ENCODE data around the gene SLC2A11.
"Not testable (repeated sequence)": the region's sequence is repeated elsewhere in the genome, so short reads cannot be mapped to it uniquely, and the experiment has no call there.

Gene SLC2A11

GRCh38 chr22:23891726-23892125, 34.1 kb downstream of the SLC2A11 start:
- DNase-seq (ENCODE audit: low spot score) = no peak

DNA sequence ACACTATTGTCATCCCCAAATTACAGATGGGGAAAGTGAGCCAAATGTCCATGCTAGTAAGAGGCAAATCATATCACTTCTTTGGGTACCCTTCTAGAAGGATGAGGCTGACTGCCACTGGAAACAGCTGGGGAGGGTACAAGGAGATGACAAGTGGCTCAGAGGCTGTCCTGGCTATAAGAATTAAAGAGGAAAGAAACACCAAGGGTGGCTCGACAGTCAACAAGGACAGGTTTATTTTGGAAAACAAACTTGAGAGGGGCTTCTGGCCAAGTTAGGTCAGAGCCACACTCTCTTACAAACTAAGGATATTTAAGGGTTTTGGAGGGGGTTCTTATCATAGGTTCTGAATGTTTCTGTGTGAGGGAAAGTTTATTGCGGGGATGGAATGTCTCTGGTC, 34.5 kb downstream of the SLC2A11 start:
- DNase-seq (ENCODE audit: low spot score) = no peak

DNA sequence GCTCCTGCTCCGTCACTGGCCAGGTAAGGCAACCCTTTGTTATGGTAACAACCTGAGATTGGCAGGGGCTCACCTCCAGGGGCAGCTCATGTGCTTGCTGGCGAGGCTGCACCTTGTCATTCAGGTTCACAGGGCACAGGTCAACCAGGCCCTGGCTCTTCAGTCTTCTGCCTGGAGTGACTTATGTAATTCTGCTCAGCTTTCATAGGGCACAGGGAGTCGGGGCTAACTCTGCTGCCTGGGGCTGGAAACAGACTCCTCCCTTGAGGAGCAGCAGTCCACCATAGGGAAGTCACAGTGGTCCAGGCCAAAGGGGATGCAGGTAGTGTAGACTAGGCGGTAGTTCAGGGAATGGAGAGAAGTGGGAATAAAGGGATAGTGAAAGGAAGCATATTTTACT, 35.0 kb downstream of the SLC2A11 start:
- DNase-seq (ENCODE audit: low spot score) = no peak

GRCh38 chr22:23893121-23893944, 35.7 kb downstream of the SLC2A11 start:
- DNase-seq (ENCODE audit: low spot score) = no peak

GRCh38 chr22:23893945-23894709, 36.5 kb downstream of the SLC2A11 start, which contains the start of gene MIF:
MIF (plus strand) TSS chr22:23894383; CDS start chr22:23894475, 92 bp downstream.
- DNase-seq (ENCODE audit: low spot score) = peak; percentile 88

DNA sequence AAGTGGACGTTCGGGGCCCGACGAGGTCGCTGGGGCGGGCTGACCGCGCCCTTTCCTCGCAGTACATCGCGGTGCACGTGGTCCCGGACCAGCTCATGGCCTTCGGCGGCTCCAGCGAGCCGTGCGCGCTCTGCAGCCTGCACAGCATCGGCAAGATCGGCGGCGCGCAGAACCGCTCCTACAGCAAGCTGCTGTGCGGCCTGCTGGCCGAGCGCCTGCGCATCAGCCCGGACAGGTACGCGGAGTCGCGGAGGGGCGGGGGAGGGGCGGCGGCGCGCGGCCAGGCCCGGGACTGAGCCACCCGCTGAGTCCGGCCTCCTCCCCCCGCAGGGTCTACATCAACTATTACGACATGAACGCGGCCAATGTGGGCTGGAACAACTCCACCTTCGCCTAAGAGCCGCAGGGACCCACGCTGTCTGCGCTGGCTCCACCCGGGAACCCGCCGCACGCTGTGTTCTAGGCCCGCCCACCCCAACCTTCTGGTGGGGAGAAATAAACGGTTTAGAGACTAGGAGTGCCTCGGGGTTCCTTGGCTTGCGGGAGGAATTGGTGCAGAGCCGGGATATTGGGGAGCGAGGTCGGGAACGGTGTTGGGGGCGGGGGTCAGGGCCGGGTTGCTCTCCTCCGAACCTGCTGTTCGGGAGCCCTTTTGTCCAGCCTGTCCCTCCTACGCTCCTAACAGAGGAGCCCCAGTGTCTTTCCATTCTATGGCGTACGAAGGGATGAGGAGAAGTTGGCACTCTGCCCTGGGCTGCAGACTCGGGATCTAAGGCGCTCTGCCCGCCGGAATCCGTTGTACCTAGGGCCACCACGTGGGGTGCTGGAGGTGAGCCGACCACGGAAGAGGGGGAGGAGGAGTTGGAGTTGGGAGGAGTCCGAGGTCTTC, 37.3 kb downstream of the SLC2A11 start:
- peak; percentile 85 for DNase-seq (ENCODE audit: low spot score)

DNA sequence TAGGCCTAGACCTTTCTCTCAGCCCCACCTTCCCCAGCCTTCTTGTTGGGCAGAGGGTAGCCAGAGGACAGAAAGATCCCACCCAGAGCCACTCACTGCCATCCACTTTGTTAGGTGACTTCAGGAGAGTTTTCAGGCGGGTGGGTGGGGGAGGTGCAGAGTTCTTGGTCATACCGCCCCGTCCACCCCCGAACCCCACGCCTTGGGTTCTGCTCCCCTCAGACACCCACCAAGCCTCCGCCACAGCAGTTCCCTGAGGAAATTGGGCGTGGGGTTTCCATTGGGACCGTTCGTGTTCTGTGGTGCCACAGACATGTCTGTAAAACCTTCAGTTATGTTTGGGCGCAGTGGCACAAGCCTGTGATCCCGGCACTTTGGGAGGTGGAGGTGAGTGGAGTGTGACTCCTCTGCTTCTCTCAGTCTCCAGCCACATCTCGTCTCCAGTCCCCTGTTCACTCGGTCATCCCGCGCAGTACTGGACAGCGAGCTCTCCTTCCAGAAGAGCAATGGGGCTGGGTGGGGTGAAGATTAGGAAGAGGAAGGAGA, 38.0 kb downstream of the SLC2A11 start:
- no peak for DNase-seq (ENCODE audit: low spot score)

GRCh38 chr22:23896166-23896522, 38.5 kb downstream of the SLC2A11 start:
- no peak for DNase-seq (ENCODE audit: low spot score)

- DNase-seq (ENCODE audit: low spot score) = no peak
Observed at GRCh38 chr22:23896523-23897186, 39.0 kb downstream of the SLC2A11 start.

GRCh38 chr22:23897320-23897719, 39.6 kb downstream of the SLC2A11 start:
- no peak for DNase-seq (ENCODE audit: low spot score)

GRCh38 chr22:23898006-23898974, 40.6 kb downstream of the SLC2A11 start:
- DNase-seq (ENCODE audit: low spot score) = no peak

DNA sequence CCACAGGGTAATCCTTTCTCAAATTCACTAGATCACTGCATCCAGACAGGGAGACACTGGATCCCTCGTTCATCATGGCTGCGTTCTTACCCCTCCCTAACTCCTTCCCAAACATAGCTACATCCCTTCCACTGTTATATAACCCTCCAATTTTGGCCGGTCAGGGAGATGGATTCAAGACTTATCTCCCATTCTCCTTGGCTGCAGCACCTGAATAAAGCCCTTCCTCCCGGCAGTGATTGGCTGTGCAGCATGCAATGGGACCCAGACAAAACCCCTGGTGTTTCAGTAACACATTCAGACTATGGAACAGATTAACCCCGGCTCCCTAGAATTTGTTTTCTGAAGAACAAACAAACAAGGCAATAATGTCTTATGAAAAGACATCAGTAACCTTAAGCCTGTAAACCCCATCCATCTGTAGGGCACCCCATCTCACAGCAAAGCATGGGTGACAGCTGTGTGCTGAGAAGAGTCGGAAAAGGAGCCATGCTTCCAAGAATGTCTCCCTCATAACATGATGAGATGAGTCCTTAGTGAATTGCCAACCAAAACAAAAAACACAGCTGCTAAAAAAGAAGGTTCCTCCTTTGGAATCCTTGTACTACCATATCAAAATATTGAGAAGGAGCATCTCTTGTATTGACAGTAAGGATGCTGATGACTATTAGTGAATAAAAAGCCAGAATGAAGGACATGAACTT, 41.5 kb downstream of the SLC2A11 start:
- DNase-seq (ENCODE audit: low spot score) = no peak

GRCh38 chr22:23900227-23900626, 42.6 kb downstream of the SLC2A11 start:
- not testable (repeated sequence) for DNase-seq (ENCODE audit: low spot score)

- no peak for DNase-seq (ENCODE audit: low spot score)
Observed at GRCh38 chr22:23901600-23901999, 43.9 kb downstream of the SLC2A11 start.

DNA sequence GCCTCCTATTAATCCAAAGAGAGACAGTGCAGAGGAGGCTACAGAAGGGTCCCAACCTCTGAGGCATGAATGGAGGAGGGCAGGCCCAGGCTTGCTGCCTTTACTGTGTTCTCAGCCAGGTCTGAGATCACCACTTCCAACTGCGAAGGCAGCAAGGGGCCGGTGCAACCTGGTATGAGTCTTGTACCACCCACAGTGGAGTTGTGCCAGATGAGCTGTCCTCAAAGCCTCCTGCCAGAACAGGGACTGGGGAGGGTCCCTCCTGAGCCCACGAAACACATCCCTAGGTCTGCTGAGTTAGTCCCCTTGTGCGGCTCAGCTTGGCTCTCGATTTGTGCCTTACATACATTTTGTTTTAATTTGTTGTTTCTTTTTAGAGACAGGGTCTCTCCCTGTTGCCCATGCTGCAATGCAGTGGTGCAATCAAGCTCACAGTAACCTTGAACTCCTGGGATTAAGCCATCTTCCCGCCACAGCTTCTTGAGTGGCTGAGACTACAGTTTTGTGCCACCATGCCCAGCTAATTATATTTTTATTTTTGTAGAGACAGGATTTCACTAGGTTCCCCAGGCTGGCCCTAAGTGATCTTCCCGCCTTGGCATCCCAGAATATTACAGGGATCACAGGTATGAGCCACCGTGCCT, 45.8 kb downstream of the SLC2A11 start:
- no peak for DNase-seq (ENCODE audit: low spot score)

DNA sequence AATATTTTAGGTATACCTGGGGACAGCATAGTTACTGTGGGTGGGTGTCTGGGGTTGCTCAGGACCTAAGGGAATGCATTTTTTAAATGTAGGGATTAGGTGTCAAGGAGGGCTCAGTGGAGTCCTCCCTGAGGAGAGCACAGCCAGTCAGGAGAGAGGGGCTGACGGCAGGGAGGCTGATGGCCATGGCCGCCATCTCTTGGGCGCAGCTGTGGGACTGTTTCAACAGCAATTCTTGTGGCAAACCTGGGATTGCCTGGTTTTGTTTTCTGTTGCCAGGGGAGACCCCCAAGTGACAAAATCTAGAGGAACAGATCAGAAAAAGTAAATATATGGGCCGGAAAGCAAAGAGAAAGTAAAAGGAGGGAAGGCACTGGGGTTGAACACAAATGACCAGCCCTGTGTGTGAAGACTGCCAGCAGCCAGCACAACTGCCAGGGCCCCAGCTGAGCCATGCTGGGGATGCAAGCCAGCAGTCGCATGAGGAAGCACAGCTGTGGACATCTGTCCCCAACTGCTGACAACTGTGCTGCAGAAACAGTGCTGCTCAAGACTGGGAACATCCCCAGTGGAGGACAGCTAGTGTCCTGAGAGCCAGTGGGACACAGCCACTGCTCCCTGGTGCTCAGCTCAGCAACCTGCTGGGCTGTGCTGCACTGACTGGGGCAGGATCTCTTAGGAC, 47.0 kb downstream of the SLC2A11 start:
- no peak for DNase-seq (ENCODE audit: low spot score)

DNA sequence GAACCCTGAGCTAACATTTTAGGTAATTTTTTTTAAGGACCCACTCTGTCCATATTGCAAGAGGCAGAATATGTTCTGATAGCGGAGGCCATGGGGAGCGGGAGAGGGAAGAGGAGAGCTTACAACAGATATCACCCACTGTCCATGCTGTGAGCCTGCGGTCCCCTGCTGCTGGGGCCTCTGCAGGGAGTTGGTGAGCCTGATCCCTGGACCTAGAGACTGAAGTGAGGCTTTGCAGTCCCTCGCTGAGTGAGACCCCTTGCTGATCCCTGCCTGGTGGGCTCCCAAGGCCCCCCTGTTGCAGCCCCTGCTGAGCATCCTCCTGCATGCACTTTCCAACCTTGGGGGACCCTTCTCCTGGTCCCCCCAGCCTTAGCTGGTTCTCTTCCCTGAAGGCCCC, 49.0 kb downstream of the SLC2A11 start:
- no peak for DNase-seq (ENCODE audit: low spot score)

DNA sequence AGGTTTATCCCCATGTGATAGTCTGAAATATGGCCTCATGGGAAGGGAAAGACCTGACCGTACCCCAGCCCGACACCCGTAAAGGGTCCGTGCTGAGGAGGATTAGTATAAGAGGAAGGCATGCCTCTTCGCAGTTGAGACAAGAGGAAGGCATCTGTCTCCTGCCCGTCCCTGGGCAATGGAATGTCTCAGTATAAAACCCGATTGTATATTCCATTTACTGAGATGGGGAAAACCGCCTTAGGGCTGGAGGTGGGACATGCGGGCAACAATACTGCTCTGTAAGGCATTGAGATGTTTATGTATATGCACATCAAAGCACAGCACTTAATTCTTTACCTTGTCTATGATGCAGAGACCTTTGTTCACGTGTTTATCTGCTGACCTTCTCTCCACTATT, 49.7 kb downstream of the SLC2A11 start:
- not testable (repeated sequence) for DNase-seq (ENCODE audit: low spot score)
